PC-9 (cell line): Measurements from ENCODE around the gene HOXC12.

Source experiments
- EZH2 ChIP-seq: fragments of 200-600 bp; sonication (generic); IDR thresholded peaks from 2 replicates; pipeline ENCODE4 v1.8.0; 2017; ENCODE audit warnings: antibody characterized with exemption, low read depth
- TF ChIP-seq, protein P1 (sequence below): fragments of 200-600 bp; sonication (generic); conservative IDR thresholded peaks from 2 replicates; pipeline ENCODE4 v1.6.1; 2017; ENCODE audit warnings: mixed run types, antibody characterized with exemption, mild to moderate bottlenecking, moderate library complexity

- TF ChIP-seq, protein P1, sequence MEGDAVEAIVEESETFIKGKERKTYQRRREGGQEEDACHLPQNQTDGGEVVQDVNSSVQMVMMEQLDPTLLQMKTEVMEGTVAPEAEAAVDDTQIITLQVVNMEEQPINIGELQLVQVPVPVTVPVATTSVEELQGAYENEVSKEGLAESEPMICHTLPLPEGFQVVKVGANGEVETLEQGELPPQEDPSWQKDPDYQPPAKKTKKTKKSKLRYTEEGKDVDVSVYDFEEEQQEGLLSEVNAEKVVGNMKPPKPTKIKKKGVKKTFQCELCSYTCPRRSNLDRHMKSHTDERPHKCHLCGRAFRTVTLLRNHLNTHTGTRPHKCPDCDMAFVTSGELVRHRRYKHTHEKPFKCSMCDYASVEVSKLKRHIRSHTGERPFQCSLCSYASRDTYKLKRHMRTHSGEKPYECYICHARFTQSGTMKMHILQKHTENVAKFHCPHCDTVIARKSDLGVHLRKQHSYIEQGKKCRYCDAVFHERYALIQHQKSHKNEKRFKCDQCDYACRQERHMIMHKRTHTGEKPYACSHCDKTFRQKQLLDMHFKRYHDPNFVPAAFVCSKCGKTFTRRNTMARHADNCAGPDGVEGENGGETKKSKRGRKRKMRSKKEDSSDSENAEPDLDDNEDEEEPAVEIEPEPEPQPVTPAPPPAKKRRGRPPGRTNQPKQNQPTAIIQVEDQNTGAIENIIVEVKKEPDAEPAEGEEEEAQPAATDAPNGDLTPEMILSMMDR = no peak
- no peak for TF ChIP-seq EZH2
Measured at GRCh38 chr12:53971129-53971528, 16.4 kb downstream of the HOXC12 start.
